Retinal pigment epithelial cell (primary cell): ENCODE measurements around the gene MRPL24.

Experiments used
- DNase-seq: peaks from one replicate; pipeline ENCODE4 v3.0.0-alpha.2; 2010; ENCODE audit warnings: low read depth
- H3K4me3 ChIP-seq: 2 replicates; pipeline ENCODE4 v1.5.1; 2011; ENCODE audit warnings: mild to moderate bottlenecking, low read length, control low read depth, moderate library complexity
- CTCF ChIP-seq: conservative IDR thresholded peaks from 2 replicates; pipeline ENCODE4 v1.5.1; 2011; ENCODE audit warnings: low read depth, low read length, control low read depth, inconsistent platforms

The MRPL24 gene

GRCh38 chr1:156709031-156709430, 31.9 kb downstream of the MRPL24 start:
- DNase-seq = no peak
- H3K4me3 ChIP-seq = no peak overlapping the region
- no peak for TF ChIP-seq CTCF

- no peak for TF ChIP-seq CTCF
- no peak overlapping the region for H3K4me3 ChIP-seq
- DNase-seq = no peak
Observed at GRCh38 chr1:156708218-156708661, 32.6 kb downstream of the MRPL24 start.

- DNase-seq = no peak
- no peak overlapping the region for H3K4me3 ChIP-seq
- no peak for TF ChIP-seq CTCF
Observed at GRCh38 chr1:156707417-156708217, 33.3 kb downstream of the MRPL24 start.

- no peak for DNase-seq
- TF ChIP-seq CTCF = no peak
- H3K4me3 ChIP-seq = peak overlapping the region; percentile 54
Observed at GRCh38 chr1:156706657-156707416, 34.1 kb downstream of the MRPL24 start.

GRCh38 chr1:156705918-156706656, 34.8 kb downstream of the MRPL24 start:
- TF ChIP-seq CTCF = peak; percentile 78
- no peak for DNase-seq
- peak overlapping the region; percentile 54 for H3K4me3 ChIP-seq

GRCh38 chr1:156705321-156705917, 35.5 kb downstream of the MRPL24 start, which contains the start of gene CRABP2:
CRABP2 (minus strand) TSS chr1:156705583; CDS start chr1:156705446, 137 bp downstream.
- TF ChIP-seq CTCF = no peak
- H3K4me3 ChIP-seq = peak within 1 kb of the TSS; percentile 54
- DNase-seq = no peak
